ENCODE results near the gene CPA4.

Gene CPA4

GRCh38 chr7:130362251-130362816, 69.4 kb downstream of the CPA4 start:
- no peaks in the 10 kb centered on the region for H3K4me1 ChIP-seq (ENCODE audit: low read length)
- no peak overlapping the region for H2AFZ ChIP-seq (ENCODE audit: low read length)
- H3K27ac ChIP-seq (ENCODE audit: low read length), result no peak overlapping the region
- no peaks in the 10 kb centered on the region for H3K36me3 ChIP-seq (replicated peaks; ENCODE audit: insufficient read depth, low read length)
- H3K9me3 ChIP-seq (replicated peaks; ENCODE audit: insufficient read depth, low read length), result no peaks in the 10 kb centered on the region
- H3K27me3 ChIP-seq (replicated peaks; ENCODE audit: insufficient read depth, low read length), result no peaks in the 10 kb centered on the region
- H3K4me3 ChIP-seq (ENCODE audit: low read length), result no peak overlapping the region
- no peak overlapping the region for H3K9ac ChIP-seq (ENCODE audit: low read length)
- no peaks in the 10 kb centered on the region for H3K9me2 ChIP-seq (replicated peaks; ENCODE audit: insufficient read depth, low read length)
- no peak for DNase-seq
- no peaks in the 10 kb centered on the region for H3K79me2 ChIP-seq (ENCODE audit: low read length)
- no peaks in the 10 kb centered on the region for H4K20me1 ChIP-seq (ENCODE audit: insufficient read depth, low read length)
- H3F3A ChIP-seq (ENCODE audit: insufficient read depth, low read length), result no peaks in the 10 kb centered on the region
- TF ChIP-seq EZH2phosphoT487 (IDR thresholded peaks at IDR 0.05; ENCODE audit: low read length) (no peak), CTCF (IDR thresholded peaks at IDR 0.05; ENCODE audit: low read length) (no peak), EZH2 (optimal IDR thresholded peaks at IDR 0.05; ENCODE audit: low read depth, low read length) (no peak)
- no peak overlapping the region for H3K4me2 ChIP-seq (ENCODE audit: low read depth, low read length)

DNA sequence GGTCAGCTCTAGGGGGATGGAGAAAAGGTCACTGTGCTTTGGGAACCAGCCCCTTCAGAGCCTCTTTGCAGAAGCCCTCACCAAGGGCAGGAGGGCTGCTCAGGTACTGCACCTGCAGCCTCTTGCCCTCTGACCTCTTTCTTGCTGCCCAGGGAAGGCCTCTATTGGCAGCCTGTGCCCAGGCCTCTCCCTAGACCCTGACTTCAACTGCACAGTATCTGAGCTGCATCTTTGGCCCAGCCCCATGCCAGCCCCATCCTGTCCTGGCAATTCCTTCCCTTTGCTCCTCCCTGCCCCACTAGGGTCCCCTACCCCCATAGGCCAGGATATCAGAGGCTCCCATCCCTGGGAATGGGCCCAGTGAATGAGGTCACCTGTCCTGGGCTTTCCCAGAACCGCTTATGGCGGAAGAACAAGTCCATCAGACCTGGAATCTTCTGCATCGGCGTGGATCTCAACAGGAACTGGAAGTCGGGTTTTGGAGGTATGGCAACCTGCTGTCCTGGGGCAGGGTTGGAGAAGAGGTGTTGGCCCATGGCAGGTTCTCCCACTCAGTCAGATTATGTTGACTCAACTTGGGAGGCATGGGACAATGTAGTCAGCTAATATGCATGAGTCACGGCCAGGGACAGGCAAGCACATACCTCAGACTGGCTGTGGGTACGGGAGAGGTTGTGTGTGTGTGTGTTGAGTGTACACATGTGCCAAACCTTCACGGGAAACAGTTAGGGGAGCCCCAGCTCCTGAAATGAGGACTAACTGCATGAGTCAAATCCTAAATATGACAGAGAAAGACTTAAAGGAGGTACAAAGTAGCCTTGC, 70.3 kb downstream of the CPA4 start:
- no peak overlapping the region for H2AFZ ChIP-seq (ENCODE audit: low read length)
- DNase-seq, result no peak
- H3F3A ChIP-seq (ENCODE audit: insufficient read depth, low read length), result no peaks in the 10 kb centered on the region
- H3K9me2 ChIP-seq (replicated peaks; ENCODE audit: insufficient read depth, low read length), result no peaks in the 10 kb centered on the region
- H3K9me3 ChIP-seq (replicated peaks; ENCODE audit: insufficient read depth, low read length), result no peaks in the 10 kb centered on the region
- H3K9ac ChIP-seq (ENCODE audit: low read length), result no peak overlapping the region
- H3K4me1 ChIP-seq (ENCODE audit: low read length), result no peaks in the 10 kb centered on the region
- no peaks in the 10 kb centered on the region for H3K36me3 ChIP-seq (replicated peaks; ENCODE audit: insufficient read depth, low read length)
- H3K27ac ChIP-seq (ENCODE audit: low read length), result no peak overlapping the region
- TF ChIP-seq EZH2 (optimal IDR thresholded peaks at IDR 0.05; ENCODE audit: low read depth, low read length) (no peak), EZH2phosphoT487 (IDR thresholded peaks at IDR 0.05; ENCODE audit: low read length) (no peak), CTCF (IDR thresholded peaks at IDR 0.05; ENCODE audit: low read length) (no peak)
- H4K20me1 ChIP-seq (ENCODE audit: insufficient read depth, low read length), result no peaks in the 10 kb centered on the region
- H3K4me2 ChIP-seq (ENCODE audit: low read depth, low read length), result no peak overlapping the region
- no peaks in the 10 kb centered on the region for H3K79me2 ChIP-seq (ENCODE audit: low read length)
- H3K4me3 ChIP-seq (ENCODE audit: low read length), result no peak overlapping the region
- no peaks in the 10 kb centered on the region for H3K27me3 ChIP-seq (replicated peaks; ENCODE audit: insufficient read depth, low read length)

DNA sequence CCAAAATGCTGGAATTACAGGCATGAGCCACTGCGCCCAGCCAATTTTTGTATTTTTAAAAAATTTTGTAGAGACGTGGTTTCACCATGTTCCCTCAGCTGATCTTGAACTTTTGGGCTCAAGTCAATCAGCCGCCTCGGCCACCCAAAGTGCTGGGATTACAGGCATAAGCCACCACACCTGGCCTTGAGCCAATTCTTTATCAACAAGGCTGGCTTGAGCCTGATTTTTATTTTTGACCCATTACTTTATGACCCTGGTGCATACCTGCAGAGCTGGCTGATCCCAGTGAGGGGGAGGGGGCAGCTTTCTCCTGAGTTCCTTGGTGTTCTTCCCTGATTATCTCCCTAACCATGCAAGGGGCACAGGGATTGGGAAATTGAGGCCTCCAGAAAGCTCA, 71.5 kb downstream of the CPA4 start:
- Histone ChIP-seq H3K9ac (ENCODE audit: low read length) (no peak overlapping the region), H3K4me2 (ENCODE audit: low read depth, low read length) (no peak overlapping the region)
- TF ChIP-seq EZH2phosphoT487 (IDR thresholded peaks at IDR 0.05; ENCODE audit: low read length) (no peak), CTCF (IDR thresholded peaks at IDR 0.05; ENCODE audit: low read length) (no peak), EZH2 (optimal IDR thresholded peaks at IDR 0.05; ENCODE audit: low read depth, low read length) (no peak)

More for the DNA sequence above, 71.5 kb downstream of the CPA4 start:
- no peaks in the 10 kb centered on the region for H3K9me2 ChIP-seq (replicated peaks; ENCODE audit: insufficient read depth, low read length)
- H3K4me1 ChIP-seq (ENCODE audit: low read length), result no peaks in the 10 kb centered on the region
- DNase-seq, result no peak
- H3K79me2 ChIP-seq (ENCODE audit: low read length), result no peaks in the 10 kb centered on the region
- no peaks in the 10 kb centered on the region for H3K36me3 ChIP-seq (replicated peaks; ENCODE audit: insufficient read depth, low read length)
- H3K4me3 ChIP-seq (ENCODE audit: low read length), result no peak overlapping the region
- no peaks in the 10 kb centered on the region for H3K27me3 ChIP-seq (replicated peaks; ENCODE audit: insufficient read depth, low read length)
- H3F3A ChIP-seq (ENCODE audit: insufficient read depth, low read length), result no peaks in the 10 kb centered on the region
- no peak overlapping the region for H2AFZ ChIP-seq (ENCODE audit: low read length)
- H4K20me1 ChIP-seq (ENCODE audit: insufficient read depth, low read length), result no peaks in the 10 kb centered on the region
- no peaks in the 10 kb centered on the region for H3K9me3 ChIP-seq (replicated peaks; ENCODE audit: insufficient read depth, low read length)
- H3K27ac ChIP-seq (ENCODE audit: low read length), result no peak overlapping the region

All from MM.1S (cell line).